SK-N-SH (cell line): ENCODE data around the gene PANX2. TPM values are rescaled to one million over a fixed set of nuclear protein-coding genes. Genes with fewer than 3 reads are reported as not detected.

ENCODE experiments used
- CTCF ChIA-PET: fragments of 300-600, 350-600 bp; formaldehyde crosslinking; extraction: SDS; loops from one replicate; lab custom pipeline; 2021; lab: Yijun Ruan, JAX
- POLR2A ChIA-PET: fragments of 350-600 bp; sonication (Branson Sonifier 250); formaldehyde crosslinking; extraction: SDS; loops from one replicate; lab custom pipeline; 2020; ENCODE audit warnings: antibody characterized with exemption, inconsistent platforms; lab: Yijun Ruan, JAX
- DNase-seq: peaks from one replicate; pipeline ENCODE4 v3.0.0; 2012
- H2AFZ ChIP-seq: fragments of 200-600 bp; sonication (generic); 2 replicates; pipeline ENCODE4 v1.8.1; 2016; ENCODE audit warnings: antibody characterized with exemption, mild to moderate bottlenecking, low read depth
- H3F3A ChIP-seq: fragments of 200-600 bp; sonication (generic); replicated peaks from 2 replicates; pipeline ENCODE3; 2016; ENCODE audit warnings: antibody characterized with exemption, mild to moderate bottlenecking; ENCODE audit not compliant: insufficient read depth
- H3K27ac ChIP-seq, 2 experiments: fragments of 200-500 bp in 1 of 2; fragments of 200-600 bp in 1 of 2; sonication (Bioruptor generic) in 1 of 2; sonication (generic), shearing (Covaris generic) in 1 of 2; 2 replicates each; pipeline versions ENCODE4 v1.5.1 to v1.6.1; 2014 to 2016; ENCODE audit warnings: low read depth in 2 of 2, inconsistent platforms in 1 of 2, low read length in 1 of 2, mild to moderate bottlenecking in 1 of 2, mixed read lengths in 1 of 2
- H3K27me3 ChIP-seq: fragments of 200-600 bp; sonication (generic), shearing (Covaris generic); 2 replicates; pipeline ENCODE4 v1.6.1; 2016; ENCODE audit warnings: mixed run types; ENCODE audit not compliant: insufficient read depth
- H3K36me3 ChIP-seq, 2 experiments: fragments of 200-500 bp in 1 of 2; fragments of 200-600 bp in 1 of 2; sonication (Bioruptor generic) in 1 of 2; sonication (generic) in 1 of 2; replicated peaks in 1 of 2; 2 replicates each; pipeline versions ENCODE3 to v1.5.1; 2014 to 2016; ENCODE audit warnings: low read length in 1 of 2, mild to moderate bottlenecking in 1 of 2; ENCODE audit not compliant: insufficient read depth in 2 of 2, control insufficient read depth in 1 of 2
- H3K4me1 ChIP-seq, 2 experiments: fragments of 200-500 bp in 1 of 2; fragments of 200-600 bp in 1 of 2; sonication (Bioruptor generic) in 1 of 2; sonication (generic), shearing (Covaris generic) in 1 of 2; 2 replicates each; pipeline versions ENCODE4 v1.5.1 to v1.6.1; 2014 to 2016; ENCODE audit warnings: low read depth in 1 of 2, low read length in 1 of 2, mixed run types in 1 of 2; ENCODE audit not compliant: insufficient read depth in 2 of 2, control insufficient read depth in 1 of 2
- H3K4me2 ChIP-seq: fragments of 200-600 bp; sonication (generic), shearing (Covaris generic); 2 replicates; pipeline ENCODE4 v1.6.1; 2017; ENCODE audit warnings: mixed run types
- H3K4me3 ChIP-seq, 2 experiments: fragments of 200-500 bp in 1 of 2; fragments of 200-600 bp in 1 of 2; sonication (Bioruptor generic) in 1 of 2; sonication (generic), shearing (Covaris generic) in 1 of 2; 2 replicates each; pipeline versions ENCODE4 v1.5.1 to v1.8.1; 2014 to 2016; ENCODE audit warnings: low read depth in 2 of 2, inconsistent platforms in 1 of 2, low read length in 1 of 2, mild to moderate bottlenecking in 1 of 2, mixed read lengths in 1 of 2, moderate library complexity in 1 of 2
- H3K79me2 ChIP-seq: fragments of 200-600 bp; sonication (generic); 2 replicates; pipeline ENCODE4 v1.8.1; 2017; ENCODE audit warnings: mild to moderate bottlenecking; ENCODE audit not compliant: insufficient read depth
- H3K9ac ChIP-seq: fragments of 200-600 bp; sonication (generic); 2 replicates; pipeline ENCODE4 v1.6.1; 2017; ENCODE audit warnings: mixed run types
- H3K9me2 ChIP-seq: fragments of 200-600 bp; sonication (generic); 2 replicates; pipeline ENCODE4 v1.6.1; 2017; ENCODE audit warnings: mixed run types
- H3K9me3 ChIP-seq: fragments of 200-600 bp; sonication (generic); 2 replicates; pipeline ENCODE4 v1.6.1; 2017; ENCODE audit warnings: mixed run types, mild to moderate bottlenecking, moderate library complexity
- H4K20me1 ChIP-seq: fragments of 200-600 bp; sonication (generic); 2 replicates; pipeline ENCODE4 v1.6.1; 2017; ENCODE audit warnings: mild to moderate bottlenecking, mixed run types; ENCODE audit not compliant: insufficient read depth
- GABPA ChIP-seq: IDR thresholded peaks from 2 replicates; pipeline ENCODE4 v1.4.0; 2012; ENCODE audit warnings: low read depth, mild to moderate bottlenecking
- NRF1 ChIP-seq: IDR thresholded peaks from 2 replicates; pipeline ENCODE4 v1.6.1; 2012; ENCODE audit warnings: low read depth, mild to moderate bottlenecking, low read length
- RCOR1 ChIP-seq: fragments of 150-350 bp; IDR thresholded peaks from 2 replicates; pipeline ENCODE4 v1.6.1; 2017; ENCODE audit warnings: antibody characterized with exemption, low read length
- RXRA ChIP-seq: IDR thresholded peaks from 2 replicates; pipeline ENCODE4 v1.4.0; 2012; ENCODE audit warnings: low read depth, mild to moderate bottlenecking, borderline replicate concordance
- WGBS: methylation state at CpG from one replicate; pipeline ENCODE4 v1.1.6; 2017; ENCODE audit warnings: low lambda C conversion rate; 5-methylcytosine and 5-hydroxymethylcytosine counted together
- polyA plus RNA-seq, 3 experiments: library from polyadenylated mRNA; depleted of rRNA; stranded (reverse); fragments of >200 nt; gene quantifications; 2 replicates each; pipeline ENCODE4 v1.2.3, GENCODE V29; 2012
- TF ChIP-seq, protein P1 (sequence below): fragments of 200-600 bp; sonication (generic); IDR thresholded peaks from 2 replicates; pipeline ENCODE4 v1.6.1; 2017; ENCODE audit warnings: antibody characterized with exemption, mild to moderate bottlenecking, moderate library complexity

PANX2 gene
- polyA plus RNA-seq, 1 of the 3 experiments (the other 2 are of a cell fraction) = 2.4 TPM

DNA sequence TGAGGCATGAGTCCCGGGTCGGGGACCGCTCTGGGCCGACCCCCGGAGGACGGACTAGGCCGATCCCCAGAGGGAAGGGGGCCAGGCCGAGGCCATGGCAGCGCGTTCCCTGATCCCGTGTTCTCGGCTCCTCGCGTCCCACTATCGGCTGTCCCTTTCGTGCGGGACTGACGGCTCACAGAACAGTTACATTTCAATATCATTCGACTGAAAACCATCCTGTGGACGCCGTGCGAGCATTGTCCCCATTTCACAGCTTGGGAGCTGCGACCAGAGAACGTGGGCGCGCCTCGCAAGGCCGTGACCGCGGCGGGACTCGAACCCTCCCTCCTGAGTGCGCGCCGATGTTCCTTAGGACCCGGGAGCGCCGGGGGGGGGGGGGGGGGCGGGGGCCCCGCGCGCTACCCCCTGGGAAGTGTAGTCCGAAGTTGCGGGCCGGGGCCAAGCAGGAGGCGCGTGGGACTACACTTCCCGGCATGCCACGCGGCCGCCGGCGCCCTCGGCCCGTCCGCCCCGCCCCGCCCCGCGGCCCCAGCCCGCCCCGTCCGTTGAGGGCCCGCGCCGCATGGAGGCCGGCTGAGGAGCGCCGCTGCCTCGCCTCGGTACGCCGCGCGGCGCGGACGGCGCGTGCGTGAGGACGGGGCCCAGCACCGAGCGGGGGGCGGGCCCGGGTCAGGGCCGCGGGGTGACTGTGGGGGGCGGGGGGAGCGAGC is 15.0 kb downstream of the PANX2 start, which contains the start of gene TRABD:
Gene TRABD, plus strand, starts transcription at position 539 of the 713 bp plus-strand sequence. CDS start 7,148 bp downstream, outside the sequence.
- H3K4me1 ChIP-seq = peaks cover 4 to 45% of the 10 kb centered on the region in 2 experiments; a peak in 2 of 4 replicates
- ChIA-PET CTCF (interaction anchor here (1.0 kb wide), 1 partner anchor 36 kb away, joined by 3 read pairs; no protein-coding TSS in a partner anchor), POLR2A (no interaction called here)
- H2AFZ ChIP-seq = peak within 1 kb of the TSS; percentile 72; the same call in 1 of the 2 replicates
- peak; percentile 99 for DNase-seq
- H3K9me3 ChIP-seq = no peaks in the 10 kb centered on the region
- H3K27ac ChIP-seq = peak within 1 kb of the TSS in 1 of 2 experiments; percentile 69; a peak in 1 of 4 replicates
- no peaks in the 10 kb centered on the region for H3K27me3 ChIP-seq
- H3K36me3 ChIP-seq = peaks cover 0 to 5% of the 10 kb centered on the region in 2 experiments
- 0 out of 2 replicates have a peak, but pooled peaks cover 14% of the 10 kb centered on the region for H4K20me1 ChIP-seq
- H3K9me2 ChIP-seq = no peaks in the 10 kb centered on the region
- TF ChIP-seq RCOR1 = 0 out of 2 replicates have a peak, but pooled peaks have one; percentile 16
- peak; percentile 40; the same call in 1 of the 2 replicates for TF ChIP-seq NRF1
- TF ChIP-seq GABPA = no peak
- TF ChIP-seq, all 33 proteins: peak for 2
- Histone ChIP-seq H3K4me3 (peak within 1 kb of the TSS; percentile 68 to 73), H3K79me2 (peaks cover 43% of the 10 kb centered on the region), H3F3A (no peaks in the 10 kb centered on the region), H3K4me2 (peak within 1 kb of the TSS; percentile 93), H3K9ac (peak within 1 kb of the TSS; percentile 71)
- 40% methylated on average over 27 of the region's 90 CpGs for WGBS

- Histone ChIP-seq H3K27ac (peak overlapping the region in 1 of 2 experiments; percentile 56; a peak in 1 of 4 replicates), H2AFZ (no peak overlapping the region), H3F3A (no peaks in the 10 kb centered on the region), H4K20me1 (0 out of 2 replicates have a peak, but pooled peaks cover 21% of the 10 kb centered on the region), H3K4me2 (peak overlapping the region; percentile 93), H3K36me3 (peaks cover 0 to 5% of the 10 kb centered on the region in 2 experiments), H3K27me3 (no peaks in the 10 kb centered on the region), H3K79me2 (peaks cover 50% of the 10 kb centered on the region), H3K9me2 (no peaks in the 10 kb centered on the region), H3K9ac (peak overlapping the region; percentile 71), H3K4me1 (peaks cover 4 to 53% of the 10 kb centered on the region in 2 experiments; a peak in 2 of 4 replicates), H3K4me3 (peak overlapping the region; percentile 68 to 73), H3K9me3 (no peaks in the 10 kb centered on the region)
- peak; percentile 65 for DNase-seq
- CTCF ChIA-PET = interaction anchor here (0.7 kb wide), 1 partner anchor 156 kb away, joined by 4 read pairs; no protein-coding TSS in a partner anchor
- WGBS = 1% methylated on average over 12 of the region's 47 CpGs
- POLR2A ChIA-PET = no interaction called here
- no peak for TF ChIP-seq GABPA
- TF ChIP-seq RXRA = no peak
- TF ChIP-seq, protein P1, sequence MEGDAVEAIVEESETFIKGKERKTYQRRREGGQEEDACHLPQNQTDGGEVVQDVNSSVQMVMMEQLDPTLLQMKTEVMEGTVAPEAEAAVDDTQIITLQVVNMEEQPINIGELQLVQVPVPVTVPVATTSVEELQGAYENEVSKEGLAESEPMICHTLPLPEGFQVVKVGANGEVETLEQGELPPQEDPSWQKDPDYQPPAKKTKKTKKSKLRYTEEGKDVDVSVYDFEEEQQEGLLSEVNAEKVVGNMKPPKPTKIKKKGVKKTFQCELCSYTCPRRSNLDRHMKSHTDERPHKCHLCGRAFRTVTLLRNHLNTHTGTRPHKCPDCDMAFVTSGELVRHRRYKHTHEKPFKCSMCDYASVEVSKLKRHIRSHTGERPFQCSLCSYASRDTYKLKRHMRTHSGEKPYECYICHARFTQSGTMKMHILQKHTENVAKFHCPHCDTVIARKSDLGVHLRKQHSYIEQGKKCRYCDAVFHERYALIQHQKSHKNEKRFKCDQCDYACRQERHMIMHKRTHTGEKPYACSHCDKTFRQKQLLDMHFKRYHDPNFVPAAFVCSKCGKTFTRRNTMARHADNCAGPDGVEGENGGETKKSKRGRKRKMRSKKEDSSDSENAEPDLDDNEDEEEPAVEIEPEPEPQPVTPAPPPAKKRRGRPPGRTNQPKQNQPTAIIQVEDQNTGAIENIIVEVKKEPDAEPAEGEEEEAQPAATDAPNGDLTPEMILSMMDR = no peak
Measured at GRCh38 chr22:50186181-50186714, 15.7 kb downstream of the PANX2 start.
